Measurements from ENCODE around the gene GPR33.

DNA sequence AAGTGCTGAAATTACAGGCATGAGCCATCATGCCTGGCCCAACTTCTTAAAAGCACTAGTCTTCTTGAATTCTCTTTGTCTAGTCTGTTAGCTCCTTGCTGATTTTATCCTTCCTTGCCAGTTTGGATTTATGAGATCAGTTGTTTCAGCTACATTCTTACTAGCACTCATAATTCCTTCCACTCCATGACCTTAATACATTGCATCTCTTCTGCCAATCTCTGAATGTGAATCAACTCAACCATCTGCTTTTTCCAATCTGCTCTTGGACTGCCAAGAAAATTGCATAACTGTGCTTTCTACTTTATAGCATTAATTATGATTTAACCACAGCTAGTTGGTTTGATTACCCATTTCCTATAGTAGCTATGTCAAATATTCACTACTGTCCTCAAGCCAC is 52.6 kb downstream of the GPR33 start:
- TF ChIP-seq, protein P1, sequence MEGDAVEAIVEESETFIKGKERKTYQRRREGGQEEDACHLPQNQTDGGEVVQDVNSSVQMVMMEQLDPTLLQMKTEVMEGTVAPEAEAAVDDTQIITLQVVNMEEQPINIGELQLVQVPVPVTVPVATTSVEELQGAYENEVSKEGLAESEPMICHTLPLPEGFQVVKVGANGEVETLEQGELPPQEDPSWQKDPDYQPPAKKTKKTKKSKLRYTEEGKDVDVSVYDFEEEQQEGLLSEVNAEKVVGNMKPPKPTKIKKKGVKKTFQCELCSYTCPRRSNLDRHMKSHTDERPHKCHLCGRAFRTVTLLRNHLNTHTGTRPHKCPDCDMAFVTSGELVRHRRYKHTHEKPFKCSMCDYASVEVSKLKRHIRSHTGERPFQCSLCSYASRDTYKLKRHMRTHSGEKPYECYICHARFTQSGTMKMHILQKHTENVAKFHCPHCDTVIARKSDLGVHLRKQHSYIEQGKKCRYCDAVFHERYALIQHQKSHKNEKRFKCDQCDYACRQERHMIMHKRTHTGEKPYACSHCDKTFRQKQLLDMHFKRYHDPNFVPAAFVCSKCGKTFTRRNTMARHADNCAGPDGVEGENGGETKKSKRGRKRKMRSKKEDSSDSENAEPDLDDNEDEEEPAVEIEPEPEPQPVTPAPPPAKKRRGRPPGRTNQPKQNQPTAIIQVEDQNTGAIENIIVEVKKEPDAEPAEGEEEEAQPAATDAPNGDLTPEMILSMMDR (IDR thresholded peaks at IDR 0.05), result no peak
- TF ChIP-seq POLR2A (IDR thresholded peaks at IDR 0.05), result no peak
